ENCODE results near the gene FHOD3.

DNA sequence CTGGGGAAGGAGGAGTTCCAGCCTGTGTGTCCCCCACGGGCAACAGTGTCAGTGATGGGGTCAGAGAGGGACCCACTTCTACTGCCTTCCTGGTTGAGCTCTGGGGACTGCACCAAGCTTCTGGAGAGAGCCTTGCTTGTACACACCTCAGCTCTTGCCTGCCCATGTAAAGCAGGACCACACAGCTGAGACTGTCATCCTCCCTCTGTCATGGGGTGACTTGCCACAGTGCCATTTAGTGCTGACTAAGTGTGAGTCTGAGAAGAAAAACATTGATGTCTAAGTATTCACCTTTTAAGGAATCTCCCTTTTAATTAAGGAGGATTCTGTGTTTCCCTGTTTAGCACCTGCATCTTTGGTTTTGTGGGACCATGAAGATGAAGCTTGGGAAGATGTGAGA is 159.1 kb downstream of the FHOD3 start:
- no peak for TF ChIP-seq TAF1 (IDR thresholded peaks at IDR 0.05; ENCODE audit: low read depth, low read length)
- no peak for TF ChIP-seq POLR2A (IDR thresholded peaks at IDR 0.05; ENCODE audit: low read depth, low read length)
- no peak for TF ChIP-seq PAX5 (IDR thresholded peaks at IDR 0.05; ENCODE audit: insufficient read depth, low read length, severe bottlenecking)
- no peak for TF ChIP-seq POLR2AphosphoS5 (IDR thresholded peaks at IDR 0.05; ENCODE audit: low read depth, low read length)
- no peak for TF ChIP-seq POU2F2 (IDR thresholded peaks at IDR 0.05; ENCODE audit: low read depth, low read length)

All from GM12891 (cell line).